Adrenal gland (tissue), 12 donors: Measurements from ENCODE around the gene UBE2D1. TPM values are rescaled to one million over a fixed set of nuclear protein-coding genes. Genes with fewer than 3 reads are reported as not detected.

ENCODE experiments used
- DNase-seq, 7 donors: peaks; one replicate each; pipeline ENCODE4 v3.0.0-alpha.2; 2019 to 2020
- H3K27ac ChIP-seq, 5 donors: fragments of 200-600 bp; sonication (generic) in 4 of 5; 1 replicate in 3 of 5; 2 replicates in 2 of 5; pipeline versions ENCODE4 v1.5.1 to v1.8.0; 2016 to 2020; ENCODE audit warnings: mild to moderate bottlenecking in 1 of 5
- H3K27me3 ChIP-seq: fragments of 200-600 bp; 2 replicates; pipeline ENCODE4 v1.8.0; 2021
- H3K36me3 ChIP-seq, 2 donors: fragments of 200-600 bp; replicated peaks in 1 of 2; 1 replicate in 1 of 2; 2 replicates in 1 of 2; pipeline versions ENCODE4 v1.5.1 to v1.8.0; 2018 to 2022
- H3K4me1 ChIP-seq, 2 donors: fragments of 200-600 bp; replicated peaks in 1 of 2; 1 replicate in 1 of 2; 2 replicates in 1 of 2; pipeline versions ENCODE4 v1.5.1 to v1.8.0; 2018 to 2021
- H3K4me3 ChIP-seq, 4 donors: fragments of 200-600 bp; sonication (generic) in 3 of 4; one replicate each; pipeline ENCODE4 v1.5.1; 2016 to 2018
- H3K9me3 ChIP-seq, 3 donors: fragments of 200-600 bp; sonication (generic) in 1 of 3; replicated peaks in 1 of 3; 1 replicate in 2 of 3; 2 replicates in 1 of 3; pipeline versions ENCODE4 v1.5.1 to v1.8.0; 2016 to 2021
- CTCF ChIP-seq, 6 experiments: fragments of 450-650 bp in 4 of 6; fragments of 200-600 bp in 2 of 6; sonication (generic) in 1 of 6; IDR thresholded peaks; 1 replicate in 5 of 6; 2 replicates in 1 of 6; pipeline versions ENCODE4 v1.5.1 to v1.8.0; 2016 to 2021; ENCODE audit warnings: antibody characterized with exemption in 6 of 6, mild to moderate bottlenecking in 2 of 6, moderate library complexity in 1 of 6
- POLR2A ChIP-seq, 2 donors: fragments of 450-650 bp; IDR thresholded peaks; one replicate each; pipeline ENCODE4 v1.6.1; 2017; ENCODE audit warnings: antibody characterized with exemption in 2 of 2, mild to moderate bottlenecking in 2 of 2, moderate library complexity in 1 of 2
- WGBS, 4 donors: extraction: QIAGEN DNeasy Blood & Tissue Kit in 2 of 4; methylation state at CpG; one replicate each; pipeline versions ENCODE4 v1.1.5 to v1.1.7; 2013 to 2017; 5-methylcytosine and 5-hydroxymethylcytosine counted together
- intact Hi-C, 2 donors: fragments of 100-400 bp; cut with DNase I; formaldehyde crosslinking; loops; one replicate each; pipeline versions ENCODE4 v1.14.1 to v1.15.0; 2022 to 2023
- polyA plus RNA-seq, 3 donors: library from polyadenylated mRNA; stranded (reverse); fragments of 200-250 nt in 2 of 3; fragments of 350-450 nt in 1 of 3; fragmentation: Illumina TruSeq in 1 of 3; extraction: RNeasy Lipid Tissue Mini Kit (QIAGEN cat#74804) in 1 of 3; gene quantifications; one replicate each; pipeline ENCODE4 v1.2.3, GENCODE V29; 2013 to 2014
- total RNA-seq, 9 donors: library from RNA; depleted of rRNA in 4 of 9; stranded (reverse); fragments of >200 nt in 4 of 9; fragments of 120-200 nt in 1 of 9; fragmentation: NEBNext Ultra II Directional in 1 of 9; extraction: Animal tissue kit (Norgen Biotek cat#: 25700) in 1 of 9; gene quantifications; one replicate each; pipeline versions ENCODE4 v1.1.0 to v1.2.4, GENCODE V29; 2013 to 2023
- donor health status: healthy with polysubstance abuse.
- donor health status: Bipolar disorder and iron deficiency.
- donor health status: DM: yes; HTN: yes; CAD: no.
- donor health status: DM: no; HTN: no; CAD: no.
- donor health status: DM: no; HTN: no; CAD: no.
- donor health status: DM: yes; HTN: yes; CAD: no.

UBE2D1 gene
- total and polyA plus RNA-seq, 12 donors = 9.2 to 33.8 (median 19.4) TPM

GRCh38 chr10:58322835-58323209, 12.0 kb upstream of the UBE2D1 start:
- no peaks in the 10 kb centered on the region for H3K9me3 ChIP-seq
- H3K27ac ChIP-seq = no peak overlapping the region
- no peaks in the 10 kb centered on the region for H3K36me3 ChIP-seq
- no peak for DNase-seq
- no peaks in the 10 kb centered on the region for H3K27me3 ChIP-seq
- no peak overlapping the region for H3K4me3 ChIP-seq
- WGBS, 4 donors = 37 to 45% (median 45%) methylated on average over 1 of the region's 1 CpG
- intact Hi-C loops = no loop called here
- TF ChIP-seq POLR2A (IDR thresholded peaks at IDR 0.05) = no peak
- TF ChIP-seq CTCF (IDR thresholded peaks at IDR 0.05) = no peak
- no peaks in the 10 kb centered on the region for H3K4me1 ChIP-seq

- H3K9me3 ChIP-seq = no peaks in the 10 kb centered on the region
- H3K4me1 ChIP-seq = no peaks in the 10 kb centered on the region
- TF ChIP-seq CTCF (IDR thresholded peaks at IDR 0.05) = no peak
- no peak overlapping the region for H3K27ac ChIP-seq
- WGBS, 4 donors = 30 to 69% (median 41%) methylated on average over 2 to 25 of the region's 25 CpGs
- intact Hi-C loops = no loop called here
- no peaks in the 10 kb centered on the region for H3K27me3 ChIP-seq
- peak; percentile 22 to 69 (median 50) for DNase-seq
- no peak overlapping the region for H3K4me3 ChIP-seq
- no peaks in the 10 kb centered on the region for H3K36me3 ChIP-seq
Observed at GRCh38 chr10:58326967-58327381, 7.8 kb upstream of the UBE2D1 start.

GRCh38 chr10:58328233-58328632, 6.6 kb upstream of the UBE2D1 start:
- 86 to 100% (median 96%) methylated on average over 1 of the region's 1 CpG for WGBS, 4 donors
- intact Hi-C loops = no loop called here
- no peaks in the 10 kb centered on the region for H3K4me1 ChIP-seq
- H3K4me3 ChIP-seq = no peak overlapping the region
- no peak overlapping the region for H3K27ac ChIP-seq
- no peaks in the 10 kb centered on the region for H3K9me3 ChIP-seq
- no peak for DNase-seq
- no peaks in the 10 kb centered on the region for H3K27me3 ChIP-seq
- TF ChIP-seq POLR2A (IDR thresholded peaks at IDR 0.05) (no peak), CTCF (IDR thresholded peaks at IDR 0.05) (no peak)
- H3K36me3 ChIP-seq = no peaks in the 10 kb centered on the region

GRCh38 chr10:58330431-58330830, 4.4 kb upstream of the UBE2D1 start:
- intact Hi-C loops = loop anchor here in 1 of 2 donors (10.0 kb wide), 1 partner anchor 54 kb away; the partner anchor contains the start of gene TFAM
- no peaks in the 10 kb centered on the region for H3K4me1 ChIP-seq
- no peak overlapping the region for H3K4me3 ChIP-seq
- no peak for TF ChIP-seq POLR2A (IDR thresholded peaks at IDR 0.05)
- TF ChIP-seq CTCF (IDR thresholded peaks at IDR 0.05) = no peak
- H3K9me3 ChIP-seq = no peaks in the 10 kb centered on the region
- no peak overlapping the region for H3K27ac ChIP-seq
- 76 to 88% (median 78%) methylated on average over 1 of the region's 1 CpG for WGBS, 4 donors
- H3K27me3 ChIP-seq = no peaks in the 10 kb centered on the region
- H3K36me3 ChIP-seq = no peaks in the 10 kb centered on the region
- no peak for DNase-seq
